ENCODE results near the gene ACCS.
A peak's percentile ranks its signal among the peaks of the same experiment; 100 is the strongest.

Gene ACCS

GRCh38 chr11:44032299-44033085 lies 33.6 kb upstream of the ACCS start:
- Mint-ChIP-seq H3K4me3 (no peak overlapping the region), H3K27ac (no peak overlapping the region), H3K9me3 (no peaks in the 10 kb centered on the region), H3K4me1 (no peaks in the 10 kb centered on the region), H3K27me3 (peaks cover 40% of the 10 kb centered on the region)
- ATAC-seq (no peak), DNase-seq (no peak)

DNA sequence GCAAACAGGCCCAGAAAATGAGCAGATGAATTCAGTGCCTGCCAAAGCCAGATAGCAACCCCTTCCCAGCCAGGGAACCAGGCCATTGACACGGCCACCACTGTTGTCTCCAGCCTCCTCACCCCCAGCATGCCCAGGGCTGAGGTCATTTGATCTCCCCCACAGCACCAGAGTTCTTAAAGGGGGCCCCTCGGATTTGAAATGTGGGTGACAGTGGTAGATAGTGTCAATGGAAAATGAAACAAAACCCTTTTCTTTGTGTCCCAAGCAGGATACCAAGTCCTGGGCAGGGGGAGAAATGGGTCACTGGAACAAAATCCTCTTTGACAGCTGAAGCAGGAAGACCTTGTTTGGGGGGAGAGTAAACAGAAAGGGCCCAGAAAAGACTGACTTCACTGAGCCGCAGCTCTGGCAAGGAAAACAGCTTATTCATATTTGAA lies 32.6 kb upstream of the ACCS start:
- no peaks in the 10 kb centered on the region for H3K9me3 Mint-ChIP-seq
- ATAC-seq, result no peak
- no peak for DNase-seq
- peaks cover 48% of the 10 kb centered on the region for H3K27me3 Mint-ChIP-seq
- no peaks in the 10 kb centered on the region for H3K4me1 Mint-ChIP-seq
- H3K4me3 Mint-ChIP-seq, result no peak overlapping the region
- H3K27ac Mint-ChIP-seq, result peak overlapping the region in 1 of 2 donors; percentile 81

DNA sequence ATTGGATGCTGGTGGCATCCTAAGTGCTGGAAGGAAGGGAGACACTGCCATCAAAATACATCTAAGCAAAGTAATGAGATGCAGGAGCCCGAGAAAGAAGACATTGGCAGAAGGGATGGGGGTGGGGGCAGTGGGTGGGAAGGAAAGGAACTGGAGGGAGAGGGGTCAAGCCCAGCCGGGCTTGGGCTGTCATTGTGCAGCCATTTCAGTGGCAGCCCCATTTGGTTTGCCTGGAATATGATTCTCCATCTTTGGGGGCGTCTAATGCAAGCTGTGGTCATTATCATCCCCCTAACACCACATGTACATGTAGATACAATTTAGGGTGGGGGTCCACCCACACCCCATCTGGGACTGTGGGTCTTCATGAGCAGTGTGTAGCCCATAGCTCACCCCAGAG lies 32.2 kb upstream of the ACCS start:
- DNase-seq (no peak), ATAC-seq (no peak)
- peaks cover 48% of the 10 kb centered on the region for H3K27me3 Mint-ChIP-seq
- H3K9me3 Mint-ChIP-seq, result no peaks in the 10 kb centered on the region
- H3K4me1 Mint-ChIP-seq, result no peaks in the 10 kb centered on the region
- no peak overlapping the region for H3K4me3 Mint-ChIP-seq
- no peak overlapping the region for H3K27ac Mint-ChIP-seq

- Mint-ChIP-seq H3K9me3 (no peaks in the 10 kb centered on the region), H3K27ac (no peak overlapping the region), H3K4me1 (no peaks in the 10 kb centered on the region), H3K27me3 (peaks cover 43% of the 10 kb centered on the region), H3K4me3 (no peak overlapping the region)
- no peak for DNase-seq
- no peak for ATAC-seq
These were observed 31.4 kb upstream of the ACCS start for GRCh38 chr11:44034639-44035038.

DNA sequence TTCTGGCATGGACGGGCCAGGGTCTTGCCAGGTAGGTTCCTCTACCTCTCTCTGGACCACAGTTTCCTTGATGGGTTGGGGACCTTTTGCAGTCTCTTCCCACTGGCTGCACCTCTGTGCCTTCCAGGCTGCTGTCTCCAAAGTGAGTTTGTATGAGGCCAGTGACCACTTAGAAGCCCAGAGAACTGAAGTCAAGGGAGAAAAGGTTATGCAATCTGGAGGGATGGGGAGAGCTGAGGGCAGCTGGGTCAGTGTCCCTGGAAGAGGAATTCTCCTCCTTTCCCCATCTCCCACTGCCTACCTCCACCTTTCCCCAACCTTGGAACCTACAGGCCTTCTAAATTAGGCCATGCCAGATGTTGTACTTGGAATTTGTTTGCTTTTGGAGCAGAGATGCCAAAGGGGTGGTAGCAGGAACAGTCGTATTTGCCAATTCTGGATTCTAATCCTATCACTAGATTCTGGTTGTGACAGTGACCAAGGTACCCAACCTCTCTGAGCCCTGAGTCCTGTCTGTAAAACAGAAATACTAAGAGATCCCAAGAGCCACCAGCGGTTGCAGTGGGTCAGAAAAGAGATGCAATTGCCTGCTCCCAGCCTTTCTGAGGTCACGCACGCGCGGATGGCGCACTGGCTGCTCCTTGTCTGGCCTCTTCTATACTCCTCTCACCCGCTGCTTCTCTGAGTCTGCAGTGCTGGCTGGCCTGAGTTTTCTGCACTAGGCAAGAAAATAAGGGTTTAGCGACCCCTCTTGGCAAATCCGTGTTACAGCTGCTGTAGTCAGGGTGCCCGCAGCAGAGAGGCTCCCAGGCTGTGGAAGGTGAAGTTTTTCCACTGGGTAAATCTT lies 29.0 kb upstream of the ACCS start:
- Mint-ChIP-seq H3K9me3 (peaks cover 8 to 17% of the 10 kb centered on the region in 2 donors), H3K4me1 (no peaks in the 10 kb centered on the region), H3K27me3 (peaks cover 26% of the 10 kb centered on the region), H3K27ac (no peak overlapping the region), H3K4me3 (no peak overlapping the region)
- ATAC-seq (peak; percentile 75), DNase-seq (peak; percentile 38 to 48)

DNA sequence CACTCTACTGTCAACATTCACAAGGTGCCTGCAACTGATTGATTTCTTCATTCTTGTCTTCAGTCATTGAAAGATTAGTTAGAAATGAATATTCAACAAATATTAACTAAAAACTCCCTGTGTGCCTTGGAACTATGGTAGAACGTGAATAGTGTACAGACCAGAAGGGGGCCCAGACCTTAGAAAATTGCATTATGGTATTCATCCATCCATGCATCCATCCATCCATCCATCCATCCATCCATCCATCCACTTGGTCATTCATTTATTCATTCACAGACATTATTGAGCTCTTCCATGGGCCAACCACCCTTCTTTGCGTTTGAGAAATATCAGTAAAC lies 28.4 kb upstream of the ACCS start:
- DNase-seq (no peak), ATAC-seq (peak; percentile 23)
- peaks cover 8 to 17% of the 10 kb centered on the region in 2 donors for H3K9me3 Mint-ChIP-seq
- H3K4me1 Mint-ChIP-seq, result no peaks in the 10 kb centered on the region
- H3K27ac Mint-ChIP-seq, result no peak overlapping the region
- peaks cover 23% of the 10 kb centered on the region for H3K27me3 Mint-ChIP-seq
- H3K4me3 Mint-ChIP-seq, result no peak overlapping the region

DNA sequence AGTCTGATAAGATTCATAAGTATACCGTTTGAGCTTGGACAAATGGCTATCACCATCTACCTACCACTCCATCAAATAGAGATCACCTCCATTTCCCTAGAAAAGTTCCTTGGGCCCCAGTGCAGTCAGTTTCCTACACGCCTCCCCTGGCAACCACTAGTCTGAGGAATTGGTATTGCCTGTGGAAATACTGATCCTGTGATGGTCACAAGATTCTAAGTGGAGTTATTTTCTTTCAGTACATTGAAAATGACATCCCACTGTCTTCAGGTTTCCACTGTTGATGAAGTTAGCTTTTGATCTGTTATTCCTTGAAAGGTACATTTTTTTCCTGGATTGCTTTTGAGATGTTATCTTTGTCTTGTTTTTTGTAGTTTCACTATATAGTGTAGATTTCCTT lies 22.9 kb upstream of the ACCS start:
- ATAC-seq, result no peak
- peaks cover 8 to 17% of the 10 kb centered on the region in 2 donors for H3K9me3 Mint-ChIP-seq

GRCh38 chr11:44046182-44046581 lies 19.9 kb upstream of the ACCS start:
- Mint-ChIP-seq H3K27me3 (peaks cover 8% of the 10 kb centered on the region), H3K4me3 (no peak overlapping the region), H3K4me1 (no peaks in the 10 kb centered on the region), H3K9me3 (peaks cover 0 to 7% of the 10 kb centered on the region in 2 donors), H3K27ac (no peak overlapping the region)
- ATAC-seq (no peak), DNase-seq (no peak)

More for the DNA sequence above, 22.9 kb upstream of the ACCS start:
- Mint-ChIP-seq H3K4me1 (no peaks in the 10 kb centered on the region), H3K27ac (no peak overlapping the region), H3K4me3 (no peak overlapping the region), H3K27me3 (peaks cover 8% of the 10 kb centered on the region)
- DNase-seq, result no peak

- Mint-ChIP-seq H3K4me1 (no peaks in the 10 kb centered on the region), H3K9me3 (no peaks in the 10 kb centered on the region), H3K27me3 (peaks cover 8% of the 10 kb centered on the region), H3K4me3 (no peak overlapping the region), H3K27ac (no peak overlapping the region)
- DNase-seq (no peak), ATAC-seq (no peak)
These were observed 18.8 kb upstream of the ACCS start for GRCh38 chr11:44047298-44047697.

DNA sequence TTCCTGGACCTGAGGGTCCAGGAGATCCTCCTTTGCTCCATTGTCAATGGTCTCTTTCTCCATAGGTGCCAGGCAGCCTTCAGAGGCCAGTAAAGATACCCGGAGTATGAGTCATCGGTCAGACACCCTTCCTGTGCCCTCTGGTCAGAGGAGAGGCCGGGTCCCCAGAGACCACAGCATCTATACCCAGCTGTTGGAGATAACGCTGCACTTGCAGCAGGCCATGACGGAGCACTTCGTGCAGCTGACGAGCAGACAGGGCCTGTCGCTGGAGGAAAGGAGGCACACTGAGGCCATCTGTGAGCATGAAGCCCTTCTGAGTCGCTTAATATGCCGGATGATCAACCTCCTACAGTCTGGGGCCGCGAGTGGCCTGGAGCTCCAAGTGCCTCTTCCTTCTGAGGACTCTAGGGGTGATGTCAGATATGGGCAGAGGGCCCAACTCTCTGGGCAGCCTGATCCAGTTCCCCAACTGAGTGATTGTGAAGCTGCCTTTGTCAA lies 18.1 kb upstream of the ACCS start, which contains the start of gene ACCSL:
TSS of gene ACCSL (plus strand) at position 51 of the 501 bp plus-strand sequence. CDS start at position 107, 56 bp downstream.
- H3K4me1 Mint-ChIP-seq, result no peaks in the 10 kb centered on the region

GRCh38 chr11:44049832-44050231 lies 16.2 kb upstream of the ACCS start:
- Mint-ChIP-seq H3K9me3 (no peaks in the 10 kb centered on the region), H3K4me3 (no peak overlapping the region), H3K27me3 (peaks cover 8% of the 10 kb centered on the region), H3K27ac (no peak overlapping the region), H3K4me1 (no peaks in the 10 kb centered on the region)
- DNase-seq (no peak), ATAC-seq (no peak)

More for the DNA sequence above, 18.1 kb upstream of the ACCS start, which contains the start of gene ACCSL:
- H3K27me3 Mint-ChIP-seq, result peaks cover 8% of the 10 kb centered on the region
- ATAC-seq (no peak), DNase-seq (no peak)
- no peaks in the 10 kb centered on the region for H3K9me3 Mint-ChIP-seq
- H3K4me3 Mint-ChIP-seq, result no peak within 1 kb of the TSS
- H3K27ac Mint-ChIP-seq, result peak within 1 kb of the TSS in 1 of 2 donors; percentile 37

- no peak overlapping the region for H3K4me3 Mint-ChIP-seq
- no peak overlapping the region for H3K27ac Mint-ChIP-seq
- H3K27me3 Mint-ChIP-seq, result peaks cover 8% of the 10 kb centered on the region
- DNase-seq (no peak), ATAC-seq (no peak)
- no peaks in the 10 kb centered on the region for H3K4me1 Mint-ChIP-seq
- H3K9me3 Mint-ChIP-seq, result no peaks in the 10 kb centered on the region
These were observed 14.9 kb upstream of the ACCS start for GRCh38 chr11:44051171-44051570.

GRCh38 chr11:44057340-44057739 lies 8.7 kb upstream of the ACCS start:
- ATAC-seq, result no peak
- H3K9me3 Mint-ChIP-seq, result no peaks in the 10 kb centered on the region
- no peaks in the 10 kb centered on the region for H3K4me1 Mint-ChIP-seq
- H3K4me3 Mint-ChIP-seq, result no peak overlapping the region
- H3K27ac Mint-ChIP-seq, result no peak overlapping the region
- DNase-seq, result no peak
- H3K27me3 Mint-ChIP-seq, result no peaks in the 10 kb centered on the region

GRCh38 chr11:44058275-44058674 lies 7.8 kb upstream of the ACCS start:
- H3K27ac Mint-ChIP-seq, result no peak overlapping the region
- H3K27me3 Mint-ChIP-seq, result no peaks in the 10 kb centered on the region
- peaks cover 8% of the 10 kb centered on the region for H3K4me1 Mint-ChIP-seq
- DNase-seq (no peak), ATAC-seq (no peak)
- H3K9me3 Mint-ChIP-seq, result no peaks in the 10 kb centered on the region
- no peak overlapping the region for H3K4me3 Mint-ChIP-seq

DNA sequence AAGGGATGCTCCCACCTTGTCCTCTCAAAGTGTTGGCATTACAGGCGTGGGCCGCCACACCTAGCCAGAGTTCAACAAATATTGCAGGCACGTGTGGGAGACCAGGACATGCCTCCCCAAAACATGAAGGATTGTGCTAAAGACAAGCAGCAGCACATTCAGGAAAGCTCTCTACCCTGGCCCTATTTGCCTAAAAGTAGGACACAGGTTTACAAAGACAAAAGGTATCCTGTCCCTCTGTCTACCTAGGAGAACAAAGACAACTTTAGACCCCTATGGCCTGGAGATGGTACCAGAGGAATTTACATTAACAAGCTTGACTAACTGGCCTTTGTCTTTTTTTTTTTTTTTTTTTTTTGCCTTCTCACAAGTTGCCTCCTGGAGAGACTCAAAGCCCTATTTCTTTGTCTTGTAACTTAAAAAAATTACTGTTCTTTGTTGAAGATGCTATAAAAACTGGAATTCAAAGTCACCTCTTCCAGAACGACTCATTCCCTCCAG lies 859 bp upstream of the ACCS start:
- Mint-ChIP-seq H3K4me1 (peaks cover 37% of the 10 kb centered on the region), H3K27me3 (no peaks in the 10 kb centered on the region), H3K9me3 (no peaks in the 10 kb centered on the region), H3K27ac (peak overlapping the region; percentile 94 to 98), H3K4me3 (peak overlapping the region; percentile 90 to 95)
- DNase-seq (no peak), ATAC-seq (no peak)

GRCh38 chr11:44066732-44067141 lies 667 bp downstream of the ACCS start:
- H3K4me1 Mint-ChIP-seq, result peaks cover 37% of the 10 kb centered on the region
- H3K9me3 Mint-ChIP-seq, result no peaks in the 10 kb centered on the region
- H3K27ac Mint-ChIP-seq, result peak overlapping the region; percentile 94 to 98
- ATAC-seq, result no peak
- DNase-seq, result no peak
- no peaks in the 10 kb centered on the region for H3K27me3 Mint-ChIP-seq
- H3K4me3 Mint-ChIP-seq, result peak overlapping the region; percentile 90 to 95
